Esophagus (tissue), 2 donors: ENCODE measurements around the gene DOK6. TPM values are rescaled to one million over a fixed set of nuclear protein-coding genes. Genes with fewer than 3 reads are reported as not detected.

Experiments
- H3K27ac ChIP-seq, 2 donors: one replicate each; pipeline ENCODE4 v1.5.1; 2013; ENCODE audit warnings: low read depth in 2 of 2, mild to moderate bottlenecking in 2 of 2, inconsistent platforms in 1 of 2, low read length in 1 of 2, moderate library complexity in 1 of 2
- H3K27me3 ChIP-seq, 2 donors: one replicate each; pipeline ENCODE4 v1.6.1; 2013; ENCODE audit warnings: low read length in 2 of 2, control low read depth in 1 of 2, mild to moderate bottlenecking in 1 of 2; ENCODE audit not compliant: insufficient read depth in 2 of 2, control insufficient read depth in 1 of 2
- H3K36me3 ChIP-seq, 2 donors: one replicate each; pipeline ENCODE4 v1.6.1; 2013; ENCODE audit warnings: low read length in 1 of 2; ENCODE audit not compliant: control insufficient read depth in 2 of 2, insufficient read depth in 2 of 2
- H3K4me1 ChIP-seq, 2 donors: one replicate each; pipeline ENCODE4 v1.6.1; 2013; ENCODE audit warnings: low read length in 1 of 2; ENCODE audit not compliant: control insufficient read depth in 2 of 2, insufficient read depth in 2 of 2
- H3K4me3 ChIP-seq, 2 donors: one replicate each; pipeline ENCODE4 v1.5.1; 2013; ENCODE audit warnings: low read length in 2 of 2, mild to moderate bottlenecking in 2 of 2, low read depth in 1 of 2, moderate library complexity in 1 of 2
- H3K9me3 ChIP-seq, 2 donors: one replicate each; pipeline ENCODE4 v1.6.1; 2013; ENCODE audit warnings: mild to moderate bottlenecking in 2 of 2, low read depth in 1 of 2, low read length in 1 of 2, moderate library complexity in 1 of 2; ENCODE audit not compliant: control insufficient read depth in 2 of 2, insufficient read depth in 1 of 2
- WGBS, 2 donors: extraction: QIAGEN DNeasy Blood & Tissue Kit; methylation state at CpG; one replicate each; pipeline ENCODE4 v1.1.7; 2013; 5-methylcytosine and 5-hydroxymethylcytosine counted together
- polyA plus RNA-seq, 2 donors: library from polyadenylated mRNA; stranded (reverse); fragments of 200-250 nt; gene quantifications; one replicate each; pipeline ENCODE4 v1.2.3, GENCODE V29; 2013
- donor health status: healthy with polysubstance abuse.
- donor health status: Bipolar disorder and iron deficiency.

DOK6 gene
- polyA plus RNA-seq, 2 donors, result 0.07 to 0.10 TPM

GRCh38 chr18:69755041-69755440, 354.4 kb downstream of the DOK6 start:
- H3K27me3 ChIP-seq, result no peaks in the 10 kb centered on the region
- H3K27ac ChIP-seq, result no peak overlapping the region
- WGBS, 2 donors, result 89 to 91% methylated on average over 2 of the region's 2 CpGs
- no peak overlapping the region for H3K4me3 ChIP-seq
- H3K36me3 ChIP-seq, result no peaks in the 10 kb centered on the region
- H3K9me3 ChIP-seq, result no peaks in the 10 kb centered on the region
- H3K4me1 ChIP-seq, result no peaks in the 10 kb centered on the region

DNA sequence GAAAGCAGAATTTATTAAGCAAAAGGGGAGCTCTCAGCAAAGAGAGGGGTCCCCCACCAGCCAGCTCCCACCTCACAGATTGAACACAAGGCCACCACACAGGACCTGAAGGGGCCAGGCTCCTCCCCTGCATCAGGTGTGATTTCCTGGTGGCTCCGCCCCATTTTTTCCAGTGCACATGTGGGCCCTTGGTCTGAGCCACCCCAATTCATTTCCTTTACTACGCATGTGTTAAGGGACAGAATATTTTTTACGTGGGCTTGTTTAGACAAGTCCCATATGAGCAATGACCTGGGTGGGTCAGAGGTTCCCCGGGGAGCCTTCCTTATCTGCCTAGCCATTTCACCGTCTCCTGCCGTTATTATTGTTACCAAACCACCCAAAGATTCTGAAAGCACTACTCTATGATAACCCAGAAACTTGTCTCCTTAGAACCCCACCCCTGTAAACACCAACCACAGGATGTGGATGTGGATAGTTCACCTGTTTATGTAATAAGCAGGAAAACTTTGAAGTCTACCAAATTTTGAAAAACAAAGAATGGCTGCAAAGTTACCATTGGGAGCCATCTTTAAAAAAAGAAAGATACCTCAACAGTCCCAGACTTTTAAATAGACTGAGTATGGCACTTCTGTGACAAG, 355.3 kb downstream of the DOK6 start:
- H3K9me3 ChIP-seq, result no peaks in the 10 kb centered on the region
- no peaks in the 10 kb centered on the region for H3K27me3 ChIP-seq
- WGBS, 2 donors, result 83 to 92% methylated on average over 6 of the region's 6 CpGs
- H3K4me3 ChIP-seq, result no peak overlapping the region
- H3K4me1 ChIP-seq, result no peaks in the 10 kb centered on the region
- no peaks in the 10 kb centered on the region for H3K36me3 ChIP-seq
- no peak overlapping the region for H3K27ac ChIP-seq

DNA sequence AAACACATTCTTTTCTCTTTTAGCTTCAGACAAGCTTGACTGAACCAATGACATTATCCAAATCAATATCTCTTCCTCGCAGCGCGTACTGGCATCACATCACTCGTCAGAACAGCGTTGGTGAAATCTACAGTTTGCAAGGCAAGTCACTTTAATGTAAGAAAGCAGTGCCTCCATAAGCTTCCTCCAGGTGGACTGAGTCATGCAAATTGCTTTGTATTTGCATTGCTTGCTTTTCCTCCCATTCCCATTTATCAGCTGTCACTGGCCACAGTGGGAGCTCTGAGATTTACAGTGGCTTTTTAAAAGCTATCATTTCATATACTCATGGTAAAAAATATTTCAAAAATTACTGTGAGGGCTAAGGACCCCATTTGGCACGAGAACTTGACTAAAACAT, 357.0 kb downstream of the DOK6 start:
- Histone ChIP-seq H3K4me3 (no peak overlapping the region), H3K27ac (no peak overlapping the region), H3K36me3 (no peaks in the 10 kb centered on the region), H3K4me1 (no peaks in the 10 kb centered on the region), H3K9me3 (no peaks in the 10 kb centered on the region), H3K27me3 (no peaks in the 10 kb centered on the region)
- WGBS, 2 donors, result 56 to 64% methylated on average over 6 of the region's 6 CpGs

DNA sequence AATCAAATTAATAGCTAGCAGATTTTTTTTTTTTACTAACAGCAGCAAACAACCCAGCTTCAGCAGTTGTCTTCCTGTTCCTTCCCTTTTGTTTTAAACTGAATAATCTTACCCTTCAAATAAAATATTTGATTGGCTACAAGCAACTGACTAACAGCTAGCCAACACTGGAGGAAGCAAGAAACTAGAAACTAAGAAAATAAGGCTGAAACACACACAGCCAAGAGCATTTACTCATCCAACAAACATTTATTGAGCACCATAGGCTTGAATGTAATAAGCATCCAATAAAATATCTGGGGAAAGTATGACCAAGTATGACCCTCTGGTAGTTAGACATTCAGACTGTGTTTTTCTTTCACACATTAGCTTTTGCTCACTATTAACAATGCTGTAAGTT, 357.8 kb downstream of the DOK6 start:
- no peaks in the 10 kb centered on the region for H3K9me3 ChIP-seq
- H3K36me3 ChIP-seq, result no peaks in the 10 kb centered on the region
- no peaks in the 10 kb centered on the region for H3K27me3 ChIP-seq
- no peaks in the 10 kb centered on the region for H3K4me1 ChIP-seq
- H3K4me3 ChIP-seq, result no peak overlapping the region
- H3K27ac ChIP-seq, result no peak overlapping the region

- H3K4me3 ChIP-seq, result no peak overlapping the region
- H3K36me3 ChIP-seq, result no peaks in the 10 kb centered on the region
- no peaks in the 10 kb centered on the region for H3K4me1 ChIP-seq
- WGBS, 2 donors, result 68 to 74% methylated on average over 2 of the region's 2 CpGs
- no peaks in the 10 kb centered on the region for H3K27me3 ChIP-seq
- H3K9me3 ChIP-seq, result no peaks in the 10 kb centered on the region
- no peak overlapping the region for H3K27ac ChIP-seq
Measured at GRCh38 chr18:69759046-69759445, 358.4 kb downstream of the DOK6 start.

GRCh38 chr18:69763002-69763401, 362.3 kb downstream of the DOK6 start:
- no peaks in the 10 kb centered on the region for H3K4me1 ChIP-seq
- no peaks in the 10 kb centered on the region for H3K9me3 ChIP-seq
- WGBS, 2 donors, result 68 to 70% methylated on average over 4 of the region's 4 CpGs
- H3K27me3 ChIP-seq, result no peaks in the 10 kb centered on the region
- no peaks in the 10 kb centered on the region for H3K36me3 ChIP-seq
- no peak overlapping the region for H3K27ac ChIP-seq
- H3K4me3 ChIP-seq, result no peak overlapping the region

DNA sequence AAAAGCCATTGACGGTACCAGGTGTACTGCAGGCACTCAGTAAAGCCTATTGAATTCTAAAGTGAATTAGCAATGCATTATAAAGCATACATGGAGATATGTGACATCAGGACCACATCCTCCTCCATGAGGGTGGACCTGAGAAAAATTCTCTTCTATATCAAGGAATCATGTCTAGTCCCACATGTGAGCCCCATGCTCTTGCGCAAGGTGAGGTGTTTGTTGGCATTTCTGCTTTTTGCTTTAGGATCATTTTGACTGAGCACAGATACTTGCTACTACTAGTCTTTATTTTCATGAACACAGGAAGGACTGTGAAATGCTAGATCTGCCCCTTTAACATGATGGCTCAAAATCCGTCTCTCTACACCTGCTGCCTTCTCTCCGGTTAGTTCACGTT, 363.1 kb downstream of the DOK6 start:
- H3K27me3 ChIP-seq, result no peaks in the 10 kb centered on the region
- H3K36me3 ChIP-seq, result no peaks in the 10 kb centered on the region
- WGBS, 2 donors, result 92 to 95% methylated on average over 5 of the region's 5 CpGs
- H3K27ac ChIP-seq, result no peak overlapping the region
- H3K4me3 ChIP-seq, result no peak overlapping the region
- no peaks in the 10 kb centered on the region for H3K9me3 ChIP-seq
- H3K4me1 ChIP-seq, result no peaks in the 10 kb centered on the region

DNA sequence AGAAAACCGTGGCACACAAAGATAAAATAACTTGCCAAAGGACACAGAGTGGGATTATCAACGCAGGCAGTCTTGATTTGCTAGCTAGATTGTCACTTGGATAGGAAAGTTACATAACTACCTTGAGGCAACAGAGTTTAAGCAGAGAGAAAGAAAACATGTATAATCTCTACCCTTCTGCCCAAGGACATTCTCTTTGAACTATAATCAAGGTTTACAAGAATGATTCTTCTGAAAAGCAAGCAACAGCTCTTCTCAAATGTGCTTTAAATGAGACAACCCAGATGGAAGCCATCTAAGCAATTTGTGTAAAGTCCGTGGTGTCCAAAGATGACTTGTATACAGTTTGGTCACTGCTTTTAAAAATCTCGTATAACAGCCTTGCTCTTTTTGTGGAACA, 369.6 kb downstream of the DOK6 start:
- 44 to 49% methylated on average over 4 of the region's 4 CpGs for WGBS, 2 donors
- H3K27ac ChIP-seq, result no peak overlapping the region
- H3K4me1 ChIP-seq, result no peaks in the 10 kb centered on the region
- no peaks in the 10 kb centered on the region for H3K9me3 ChIP-seq
- no peaks in the 10 kb centered on the region for H3K27me3 ChIP-seq
- no peak overlapping the region for H3K4me3 ChIP-seq
- no peaks in the 10 kb centered on the region for H3K36me3 ChIP-seq

GRCh38 chr18:69774831-69775230, 374.1 kb downstream of the DOK6 start:
- no peak overlapping the region for H3K4me3 ChIP-seq
- no peaks in the 10 kb centered on the region for H3K27me3 ChIP-seq
- H3K36me3 ChIP-seq, result no peaks in the 10 kb centered on the region
- no peaks in the 10 kb centered on the region for H3K4me1 ChIP-seq
- H3K9me3 ChIP-seq, result no peaks in the 10 kb centered on the region
- 47 to 61% methylated on average over 3 of the region's 3 CpGs for WGBS, 2 donors
- H3K27ac ChIP-seq, result no peak overlapping the region

DNA sequence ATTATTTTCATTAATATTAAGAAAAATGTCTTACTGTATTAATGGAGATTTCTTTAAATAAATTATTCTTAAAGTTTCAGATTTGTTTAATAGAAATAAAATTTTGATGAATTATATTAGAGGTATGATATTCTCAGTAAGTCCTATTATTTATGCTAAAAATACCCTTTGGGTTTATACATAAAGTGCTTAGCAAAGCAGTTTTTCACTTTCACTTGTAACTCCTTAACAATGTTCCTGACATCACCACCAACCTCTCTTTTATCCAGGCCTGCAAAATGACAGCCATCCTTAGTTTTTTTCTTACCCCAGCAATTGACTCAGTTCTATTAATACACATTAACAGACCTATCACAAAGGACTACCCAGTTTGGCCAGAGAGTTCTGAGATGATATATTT, 376.6 kb downstream of the DOK6 start:
- Histone ChIP-seq H3K4me3 (no peak overlapping the region), H3K27me3 (no peaks in the 10 kb centered on the region), H3K4me1 (no peaks in the 10 kb centered on the region), H3K9me3 (no peaks in the 10 kb centered on the region), H3K27ac (no peak overlapping the region), H3K36me3 (no peaks in the 10 kb centered on the region)
